Measurements from ENCODE around the gene SHISAL1.

DNA sequence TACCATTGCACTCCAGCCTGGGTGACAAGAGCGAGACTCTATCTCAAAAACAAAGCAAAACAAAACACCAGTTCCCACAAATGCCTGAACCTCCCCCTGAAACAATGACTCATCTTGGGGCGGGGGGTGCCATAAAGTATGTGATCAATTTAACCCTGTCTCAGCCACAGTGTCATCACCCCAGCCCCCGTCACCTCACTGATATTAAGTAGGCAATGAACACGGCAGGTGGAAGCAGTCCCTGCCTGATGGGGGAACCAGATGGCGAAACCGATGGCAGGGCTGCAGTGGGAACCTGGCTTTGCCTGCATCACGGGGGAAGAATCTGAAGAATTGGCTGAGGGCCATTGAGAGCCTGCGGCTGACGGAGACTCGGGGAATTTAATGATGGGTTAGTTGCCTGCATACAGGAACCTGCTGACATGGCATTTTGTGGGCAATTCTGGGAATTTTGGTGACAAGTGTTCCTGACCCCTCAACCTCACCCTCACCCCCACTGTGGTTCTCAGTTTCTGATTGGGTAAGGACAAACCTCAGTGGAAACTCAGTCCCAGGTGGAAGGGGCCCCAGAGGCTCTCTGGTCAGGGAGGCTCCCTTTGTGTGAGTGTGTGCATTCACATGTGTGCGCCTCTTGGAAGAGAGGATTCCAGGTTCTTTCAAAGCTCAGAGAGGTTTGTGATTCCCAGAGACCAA lies 39.1 kb upstream of the SHISAL1 start:
- TF ChIP-seq, protein P1, sequence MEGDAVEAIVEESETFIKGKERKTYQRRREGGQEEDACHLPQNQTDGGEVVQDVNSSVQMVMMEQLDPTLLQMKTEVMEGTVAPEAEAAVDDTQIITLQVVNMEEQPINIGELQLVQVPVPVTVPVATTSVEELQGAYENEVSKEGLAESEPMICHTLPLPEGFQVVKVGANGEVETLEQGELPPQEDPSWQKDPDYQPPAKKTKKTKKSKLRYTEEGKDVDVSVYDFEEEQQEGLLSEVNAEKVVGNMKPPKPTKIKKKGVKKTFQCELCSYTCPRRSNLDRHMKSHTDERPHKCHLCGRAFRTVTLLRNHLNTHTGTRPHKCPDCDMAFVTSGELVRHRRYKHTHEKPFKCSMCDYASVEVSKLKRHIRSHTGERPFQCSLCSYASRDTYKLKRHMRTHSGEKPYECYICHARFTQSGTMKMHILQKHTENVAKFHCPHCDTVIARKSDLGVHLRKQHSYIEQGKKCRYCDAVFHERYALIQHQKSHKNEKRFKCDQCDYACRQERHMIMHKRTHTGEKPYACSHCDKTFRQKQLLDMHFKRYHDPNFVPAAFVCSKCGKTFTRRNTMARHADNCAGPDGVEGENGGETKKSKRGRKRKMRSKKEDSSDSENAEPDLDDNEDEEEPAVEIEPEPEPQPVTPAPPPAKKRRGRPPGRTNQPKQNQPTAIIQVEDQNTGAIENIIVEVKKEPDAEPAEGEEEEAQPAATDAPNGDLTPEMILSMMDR (IDR thresholded peaks at IDR 0.05): no peak
- TF ChIP-seq EP300 (IDR thresholded peaks at IDR 0.05): no peak

Data from ovary (tissue), 3 donors.